HCT116 (cell line): ENCODE results near the gene C10orf143. TPM values are rescaled to one million over a fixed set of nuclear protein-coding genes. Genes with fewer than 3 reads are reported as not detected.

Source experiments
- ATAC-seq: fragments of 200-7000 bp; cut with Tn5 transposase; 2 replicates; pipeline ENCODE4 v1.9.1; 2020; ENCODE audit warnings: mild to moderate bottlenecking, moderate library complexity
- BruUV-seq: library from RNA; stranded (reverse); fragments of 400-500 nt; replicated peaks from 2 replicates; lab custom pipeline; 2021; lab: Mats Ljungman, UMichigan
- CTCF ChIA-PET: fragments of 300-600 bp; sonication (Branson Sonifier 250); formaldehyde crosslinking; loops from one replicate; lab custom pipeline; 2021; ENCODE audit warnings: antibody characterized with exemption; lab: Charles Lee
- POLR2A ChIA-PET: fragments of 300-600, 350-600 bp; sonication (Branson Sonifier 250); formaldehyde crosslinking; loops from one replicate; lab custom pipeline; 2021; ENCODE audit warnings: antibody characterized with exemption; lab: Charles Lee
- RAD21 ChIA-PET, 2 experiments: fragments of 300-600 bp; sonication (Branson Sonifier 250); formaldehyde crosslinking; loops; one replicate each; lab custom pipeline; 2023; ENCODE audit warnings: low total read pairs in 2 of 2; ENCODE audit not compliant: uncharacterized antibody in 2 of 2, unreplicated experiment in 2 of 2, low non-redundant PET in 1 of 2; lab: Charles Lee
- DNase-seq: peaks from one replicate; pipeline ENCODE4 v3.0.0-alpha.2; 2010; ENCODE audit warnings: low read depth, low spot score
- H2AFZ ChIP-seq: fragments of 200-600 bp; shearing (Covaris generic), sonication (generic); 2 replicates; pipeline ENCODE4 v1.6.1; 2017; ENCODE audit warnings: low read depth, mixed run types, mixed read lengths, antibody characterized with exemption, low read length; ENCODE audit not compliant: poor library complexity, severe bottlenecking
- H3K27ac ChIP-seq: 2 replicates; pipeline ENCODE4 v1.5.1; 2012; ENCODE audit warnings: low read depth, low read length
- H3K27me3 ChIP-seq: fragments of 200-600 bp; sonication (generic); 2 replicates; pipeline ENCODE4 v1.6.1; 2016; ENCODE audit warnings: mixed run types, low read length, mixed read lengths; ENCODE audit not compliant: insufficient read depth
- H3K36me3 ChIP-seq, 2 experiments: fragments of 200-500 bp in 1 of 2; fragments of 200-600 bp in 1 of 2; sonication (Bioruptor generic) in 1 of 2; sonication (generic) in 1 of 2; 2 replicates each; pipeline versions ENCODE4 v1.5.1 to v1.6.1; 2014 to 2016; ENCODE audit warnings: low read length in 2 of 2, inconsistent platforms in 1 of 2, mixed read lengths in 1 of 2, mixed run types in 1 of 2; ENCODE audit not compliant: insufficient read depth in 2 of 2, control insufficient read depth in 1 of 2
- H3K4me1 ChIP-seq, 2 experiments: fragments of 200-600 bp in 1 of 2; sonication (generic) in 1 of 2; 2 replicates each; pipeline versions ENCODE4 v1.5.1 to v1.6.1; 2012 to 2017; ENCODE audit warnings: low read length in 2 of 2, inconsistent platforms in 1 of 2, mild to moderate bottlenecking in 1 of 2, mixed read lengths in 1 of 2, mixed run types in 1 of 2, moderate library complexity in 1 of 2; ENCODE audit not compliant: insufficient read depth in 2 of 2, control insufficient read depth in 1 of 2
- H3K4me2 ChIP-seq: fragments of 200-600 bp; sonication (generic); 2 replicates; pipeline ENCODE4 v1.6.1; 2017; ENCODE audit warnings: mixed run types, low read length, mixed read lengths
- H3K4me3 ChIP-seq, 2 experiments: fragments of 200-600 bp in 1 of 2; sonication (generic) in 1 of 2; replicated peaks in 1 of 2; 2 replicates each; pipeline ENCODE4 v1.5.1; 2011 to 2016; ENCODE audit warnings: low read length in 2 of 2, control low read depth in 1 of 2, low read depth in 1 of 2, mild to moderate bottlenecking in 1 of 2, mixed read lengths in 1 of 2, mixed run types in 1 of 2
- H3K79me2 ChIP-seq: fragments of 200-600 bp; sonication (generic); 2 replicates; pipeline ENCODE4 v1.6.1; 2017; ENCODE audit warnings: mild to moderate bottlenecking, mixed run types, low read length, moderate library complexity, mixed read lengths; ENCODE audit not compliant: insufficient read depth
- H3K9ac ChIP-seq: fragments of 200-600 bp; sonication (generic); 2 replicates; pipeline ENCODE4 v1.6.1; 2016; ENCODE audit warnings: low read length, mixed read lengths
- H3K9me2 ChIP-seq: fragments of 200-600 bp; sonication (generic), shearing (Covaris generic); 2 replicates; pipeline ENCODE4 v1.6.1; 2017; ENCODE audit warnings: mixed run types, mild to moderate bottlenecking, moderate library complexity; ENCODE audit not compliant: insufficient read depth
- H3K9me3 ChIP-seq, 2 experiments: fragments of 200-500 bp in 1 of 2; fragments of 200-600 bp in 1 of 2; sonication (Bioruptor generic) in 1 of 2; sonication (generic) in 1 of 2; 2 replicates each; pipeline ENCODE4 v1.6.1; 2014 to 2017; ENCODE audit warnings: low read length in 2 of 2, mixed read lengths in 2 of 2, inconsistent platforms in 1 of 2, low read depth in 1 of 2, mild to moderate bottlenecking in 1 of 2, mixed run types in 1 of 2, moderate library complexity in 1 of 2; ENCODE audit not compliant: control insufficient read depth in 1 of 2, insufficient read depth in 1 of 2
- H4K20me1 ChIP-seq: fragments of 200-600 bp; sonication (generic), shearing (Covaris generic); 2 replicates; pipeline ENCODE4 v1.6.1; 2017; ENCODE audit warnings: mixed run types, mild to moderate bottlenecking, moderate library complexity; ENCODE audit not compliant: insufficient read depth
- CBX3 ChIP-seq: IDR thresholded peaks from 2 replicates; pipeline ENCODE4 v1.6.1; 2012; ENCODE audit warnings: low read depth
- CEBPB ChIP-seq: IDR thresholded peaks from 2 replicates; pipeline ENCODE4 v1.6.1; 2012; ENCODE audit warnings: low read depth
- EGR1 ChIP-seq: IDR thresholded peaks from 2 replicates; pipeline ENCODE4 v1.6.1; 2012; ENCODE audit warnings: low read depth
- EZH2 ChIP-seq: fragments of 200-600 bp; sonication (generic); IDR thresholded peaks from 2 replicates; pipeline ENCODE4 v1.6.1; 2017; ENCODE audit warnings: antibody characterized with exemption, mixed run types
- FOSL1 ChIP-seq: IDR thresholded peaks from 2 replicates; pipeline ENCODE4 v1.6.1; 2012; ENCODE audit warnings: low read depth
- JUND ChIP-seq: IDR thresholded peaks from 2 replicates; pipeline ENCODE4 v1.6.1; 2012
- POLR2A ChIP-seq: IDR thresholded peaks from 2 replicates; pipeline ENCODE4 v1.7.0; 2011; ENCODE audit warnings: borderline replicate concordance; ENCODE audit not compliant: insufficient read depth, insufficient read length; ENCODE audit errors: extremely low read depth
- POLR2AphosphoS5 ChIP-seq: IDR thresholded peaks from 2 replicates; pipeline ENCODE4 v1.6.1; 2011; ENCODE audit warnings: mild to moderate bottlenecking, low read depth, low read length, moderate library complexity
- RAD21 ChIP-seq: IDR thresholded peaks from 2 replicates; pipeline ENCODE4 v1.6.1; 2012; ENCODE audit warnings: low read depth, mild to moderate bottlenecking
- SP1 ChIP-seq: IDR thresholded peaks from 2 replicates; pipeline ENCODE4 v1.6.1; 2012; ENCODE audit warnings: low read depth
- TCF7L2 ChIP-seq: IDR thresholded peaks from 2 replicates; pipeline ENCODE4 v1.7.0; 2011; ENCODE audit warnings: borderline replicate concordance, inconsistent platforms; ENCODE audit not compliant: insufficient read depth, insufficient read length; ENCODE audit errors: extremely low read depth
- YY1 ChIP-seq: IDR thresholded peaks from 2 replicates; pipeline ENCODE4 v1.6.1; 2011; ENCODE audit warnings: low read length, low read depth, moderate library complexity, mild to moderate bottlenecking; ENCODE audit not compliant: insufficient replicate concordance; ENCODE audit errors: extremely low read depth
- ZFX ChIP-seq: fragments of 450-650 bp; IDR thresholded peaks from 2 replicates; pipeline ENCODE4 v1.6.1; 2017
- ZNF274 ChIP-seq: fragments of 200-500 bp; sonication (Bioruptor generic); IDR thresholded peaks from 2 replicates; pipeline ENCODE4 v1.6.1; 2014; ENCODE audit warnings: mild to moderate bottlenecking, low read depth, low read length, inconsistent platforms
- intact Hi-C: fragments of 100-400 bp; cut with micrococcal nuclease; formaldehyde crosslinking; loops from 2 replicates; pipeline ENCODE4 v1.10.0; 2022
- total RNA-seq: library from RNA; stranded (reverse); gene quantifications from one replicate; pipeline ENCODE4 v1.2.1, GENCODE V29; 2021; ENCODE audit not compliant: unreplicated experiment
- TF ChIP-seq, protein P1 (sequence below): IDR thresholded peaks from 2 replicates; pipeline ENCODE4 v1.6.1; 2012; ENCODE audit warnings: low read depth
- TF ChIP-seq, protein P2 (sequence below): IDR thresholded peaks from 2 replicates; pipeline ENCODE4 v1.6.1; 2012
- TF ChIP-seq, protein P3 (sequence below): IDR thresholded peaks from 2 replicates; pipeline ENCODE4 v1.6.1; 2011; ENCODE audit warnings: mild to moderate bottlenecking, low read length, moderate library complexity; ENCODE audit not compliant: insufficient replicate concordance; ENCODE audit errors: extremely low read depth
- TF ChIP-seq, protein P4 (sequence below), 3 experiments: fragments of 200-600 bp in 1 of 3; sonication (generic) in 1 of 3; IDR thresholded peaks in 2 of 3; conservative IDR thresholded peaks in 1 of 3; 2 replicates each; pipeline ENCODE4 v1.5.1; 2012 to 2017; ENCODE audit warnings: low read depth in 2 of 3, low read length in 2 of 3, antibody characterized with exemption in 1 of 3, borderline replicate concordance in 1 of 3, control low read depth in 1 of 3, mild to moderate bottlenecking in 1 of 3, mixed read lengths in 1 of 3, mixed run types in 1 of 3, moderate library complexity in 1 of 3; ENCODE audit not compliant: insufficient read depth in 1 of 3

The C10orf143 gene
- total RNA-seq, 1 experiment from 2014 or later: 0.66 TPM

DNA sequence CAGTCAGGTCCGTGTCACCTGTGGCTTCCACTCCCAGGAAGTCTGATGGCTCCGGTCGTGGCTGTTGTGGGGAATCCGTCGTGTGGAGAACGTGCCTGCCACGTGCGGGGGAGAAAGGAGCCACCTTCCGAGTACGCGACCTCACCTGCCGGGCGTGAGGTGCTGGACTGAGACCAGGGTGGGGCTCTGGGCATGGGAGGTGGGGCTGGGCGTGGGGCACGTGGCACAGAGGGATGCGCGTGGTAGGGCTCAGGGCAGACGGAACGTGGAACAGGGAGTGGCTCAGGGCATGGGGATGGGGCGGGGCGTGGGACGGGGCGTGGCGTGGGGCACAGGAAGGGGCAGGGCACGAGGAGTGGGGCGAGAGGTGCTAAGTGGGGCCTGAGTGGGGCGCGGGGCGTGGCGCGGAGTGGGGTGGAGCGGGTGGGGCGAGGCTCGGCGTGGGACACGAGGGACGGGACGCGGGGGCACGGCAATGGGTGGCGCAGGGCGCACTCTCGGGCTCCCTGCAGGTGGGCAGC is 64.8 kb downstream of the C10orf143 start:
- H3K4me3 ChIP-seq: no peak overlapping the region
- DNase-seq (no peak), ATAC-seq (no peak)
- POLR2A ChIA-PET: no interaction called here
- no peaks in the 10 kb centered on the region for H4K20me1 ChIP-seq
- no peak overlapping the region for H3K4me2 ChIP-seq
- TF ChIP-seq, protein P1, sequence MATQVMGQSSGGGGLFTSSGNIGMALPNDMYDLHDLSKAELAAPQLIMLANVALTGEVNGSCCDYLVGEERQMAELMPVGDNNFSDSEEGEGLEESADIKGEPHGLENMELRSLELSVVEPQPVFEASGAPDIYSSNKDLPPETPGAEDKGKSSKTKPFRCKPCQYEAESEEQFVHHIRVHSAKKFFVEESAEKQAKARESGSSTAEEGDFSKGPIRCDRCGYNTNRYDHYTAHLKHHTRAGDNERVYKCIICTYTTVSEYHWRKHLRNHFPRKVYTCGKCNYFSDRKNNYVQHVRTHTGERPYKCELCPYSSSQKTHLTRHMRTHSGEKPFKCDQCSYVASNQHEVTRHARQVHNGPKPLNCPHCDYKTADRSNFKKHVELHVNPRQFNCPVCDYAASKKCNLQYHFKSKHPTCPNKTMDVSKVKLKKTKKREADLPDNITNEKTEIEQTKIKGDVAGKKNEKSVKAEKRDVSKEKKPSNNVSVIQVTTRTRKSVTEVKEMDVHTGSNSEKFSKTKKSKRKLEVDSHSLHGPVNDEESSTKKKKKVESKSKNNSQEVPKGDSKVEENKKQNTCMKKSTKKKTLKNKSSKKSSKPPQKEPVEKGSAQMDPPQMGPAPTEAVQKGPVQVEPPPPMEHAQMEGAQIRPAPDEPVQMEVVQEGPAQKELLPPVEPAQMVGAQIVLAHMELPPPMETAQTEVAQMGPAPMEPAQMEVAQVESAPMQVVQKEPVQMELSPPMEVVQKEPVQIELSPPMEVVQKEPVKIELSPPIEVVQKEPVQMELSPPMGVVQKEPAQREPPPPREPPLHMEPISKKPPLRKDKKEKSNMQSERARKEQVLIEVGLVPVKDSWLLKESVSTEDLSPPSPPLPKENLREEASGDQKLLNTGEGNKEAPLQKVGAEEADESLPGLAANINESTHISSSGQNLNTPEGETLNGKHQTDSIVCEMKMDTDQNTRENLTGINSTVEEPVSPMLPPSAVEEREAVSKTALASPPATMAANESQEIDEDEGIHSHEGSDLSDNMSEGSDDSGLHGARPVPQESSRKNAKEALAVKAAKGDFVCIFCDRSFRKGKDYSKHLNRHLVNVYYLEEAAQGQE: no peak
- TF ChIP-seq, protein P2, sequence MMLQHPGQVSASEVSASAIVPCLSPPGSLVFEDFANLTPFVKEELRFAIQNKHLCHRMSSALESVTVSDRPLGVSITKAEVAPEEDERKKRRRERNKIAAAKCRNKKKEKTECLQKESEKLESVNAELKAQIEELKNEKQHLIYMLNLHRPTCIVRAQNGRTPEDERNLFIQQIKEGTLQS: no peak
- TF ChIP-seq ZNF274 (no peak), EZH2 (no peak), CEBPB (no peak), POLR2A (no peak), YY1 (no peak), CBX3 (no peak), RAD21 (no peak), EGR1 (no peak), SP1 (no peak), JUND (no peak), POLR2AphosphoS5 (no peak), TCF7L2 (no peak), ZFX (no peak), FOSL1 (no peak)
- TF ChIP-seq, protein P3, sequence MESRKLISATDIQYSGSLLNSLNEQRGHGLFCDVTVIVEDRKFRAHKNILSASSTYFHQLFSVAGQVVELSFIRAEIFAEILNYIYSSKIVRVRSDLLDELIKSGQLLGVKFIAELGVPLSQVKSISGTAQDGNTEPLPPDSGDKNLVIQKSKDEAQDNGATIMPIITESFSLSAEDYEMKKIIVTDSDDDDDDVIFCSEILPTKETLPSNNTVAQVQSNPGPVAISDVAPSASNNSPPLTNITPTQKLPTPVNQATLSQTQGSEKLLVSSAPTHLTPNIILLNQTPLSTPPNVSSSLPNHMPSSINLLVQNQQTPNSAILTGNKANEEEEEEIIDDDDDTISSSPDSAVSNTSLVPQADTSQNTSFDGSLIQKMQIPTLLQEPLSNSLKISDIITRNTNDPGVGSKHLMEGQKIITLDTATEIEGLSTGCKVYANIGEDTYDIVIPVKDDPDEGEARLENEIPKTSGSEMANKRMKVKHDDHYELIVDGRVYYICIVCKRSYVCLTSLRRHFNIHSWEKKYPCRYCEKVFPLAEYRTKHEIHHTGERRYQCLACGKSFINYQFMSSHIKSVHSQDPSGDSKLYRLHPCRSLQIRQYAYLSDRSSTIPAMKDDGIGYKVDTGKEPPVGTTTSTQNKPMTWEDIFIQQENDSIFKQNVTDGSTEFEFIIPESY: no peak
- TF ChIP-seq, protein P4, sequence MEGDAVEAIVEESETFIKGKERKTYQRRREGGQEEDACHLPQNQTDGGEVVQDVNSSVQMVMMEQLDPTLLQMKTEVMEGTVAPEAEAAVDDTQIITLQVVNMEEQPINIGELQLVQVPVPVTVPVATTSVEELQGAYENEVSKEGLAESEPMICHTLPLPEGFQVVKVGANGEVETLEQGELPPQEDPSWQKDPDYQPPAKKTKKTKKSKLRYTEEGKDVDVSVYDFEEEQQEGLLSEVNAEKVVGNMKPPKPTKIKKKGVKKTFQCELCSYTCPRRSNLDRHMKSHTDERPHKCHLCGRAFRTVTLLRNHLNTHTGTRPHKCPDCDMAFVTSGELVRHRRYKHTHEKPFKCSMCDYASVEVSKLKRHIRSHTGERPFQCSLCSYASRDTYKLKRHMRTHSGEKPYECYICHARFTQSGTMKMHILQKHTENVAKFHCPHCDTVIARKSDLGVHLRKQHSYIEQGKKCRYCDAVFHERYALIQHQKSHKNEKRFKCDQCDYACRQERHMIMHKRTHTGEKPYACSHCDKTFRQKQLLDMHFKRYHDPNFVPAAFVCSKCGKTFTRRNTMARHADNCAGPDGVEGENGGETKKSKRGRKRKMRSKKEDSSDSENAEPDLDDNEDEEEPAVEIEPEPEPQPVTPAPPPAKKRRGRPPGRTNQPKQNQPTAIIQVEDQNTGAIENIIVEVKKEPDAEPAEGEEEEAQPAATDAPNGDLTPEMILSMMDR (IDR thresholded peaks at IDR 0.05 in 2 of 3, conservative IDR thresholded peaks at IDR 0.05 in 1 of 3; ENCODE audit: borderline replicate concordance in 1 of 3, insufficient read depth in 1 of 3, low read depth in 2 of 3, low read length in 2 of 3): no peak
- intact Hi-C loops: loop anchor here (5.0 kb wide), 1 partner anchor 1014 kb away; no protein-coding TSS in a partner anchor
- H2AFZ ChIP-seq: no peak overlapping the region
- H3K79me2 ChIP-seq: no peaks in the 10 kb centered on the region
- H3K36me3 ChIP-seq: no peaks in the 10 kb centered on the region
- RAD21 ChIA-PET: no interaction called here
- H3K4me1 ChIP-seq: no peaks in the 10 kb centered on the region
- H3K9me2 ChIP-seq: no peaks in the 10 kb centered on the region
- no peaks in the 10 kb centered on the region for H3K9me3 ChIP-seq
- H3K27ac ChIP-seq: no peak overlapping the region
- BruUV-seq: no TSS peak
- CTCF ChIA-PET: no interaction called here
- H3K27me3 ChIP-seq: no peaks in the 10 kb centered on the region
- no peak overlapping the region for H3K9ac ChIP-seq
